NCI-H2196 (cell line): ENCODE measurements around the gene GBE1.
"Not testable (repeated sequence)": the region's sequence is repeated elsewhere in the genome, so short reads cannot be mapped to it uniquely, and the experiment has no call there.

ENCODE experiments used
- DNase-seq: peaks from one replicate; lab custom pipeline; 2025; ENCODE audit not compliant: unreplicated experiment; lab: John Stamatoyannopoulos, UW

GBE1 gene

DNA sequence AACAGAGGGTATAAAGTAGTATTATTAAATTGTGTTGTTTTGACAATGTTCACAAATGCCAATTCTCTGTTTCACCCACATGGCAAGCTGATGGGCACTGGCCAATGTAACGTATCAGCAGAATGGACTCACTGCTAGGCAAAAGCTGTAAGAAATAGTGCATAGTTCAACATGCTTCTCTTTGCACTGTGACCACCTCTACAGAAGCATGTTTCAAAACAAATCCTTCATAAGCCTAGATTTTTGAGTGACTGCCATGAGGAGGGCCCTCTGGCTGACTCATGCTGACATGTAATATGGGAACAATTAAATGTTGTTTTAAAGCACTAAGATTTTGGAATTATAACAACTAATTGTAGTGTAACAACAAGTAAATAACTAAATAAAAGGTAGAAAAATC is 3.2 kb downstream of the GBE1 start:
- no peak for DNase-seq

DNA sequence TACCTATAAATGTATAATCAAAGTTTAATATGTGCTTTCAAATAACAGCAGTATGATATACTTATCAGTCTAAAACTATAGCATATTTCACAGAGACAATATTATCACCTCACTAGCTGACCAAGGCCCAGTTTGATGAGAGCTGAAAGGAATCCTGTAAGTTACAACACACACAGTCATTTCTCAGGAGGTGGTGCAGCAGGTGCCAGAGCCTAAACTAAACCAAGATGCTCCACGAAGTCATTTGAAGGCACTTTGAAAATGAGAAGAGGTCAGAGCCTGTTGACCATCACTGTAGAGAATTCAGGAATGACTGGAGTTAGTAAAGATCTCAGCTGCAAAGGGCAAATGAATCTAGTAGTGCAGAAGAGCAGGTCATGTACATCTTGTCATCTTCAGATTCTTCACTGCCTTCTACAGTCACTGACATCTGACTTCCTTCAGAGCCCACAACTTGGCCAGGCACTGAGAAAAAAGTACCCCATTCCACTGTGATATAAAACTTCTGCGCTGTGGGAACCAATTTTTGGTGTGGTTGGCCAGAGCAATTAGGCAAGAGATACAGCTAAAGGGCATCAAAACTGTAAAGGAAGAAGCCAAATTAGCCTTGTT is 7.9 kb downstream of the GBE1 start:
- no peak for DNase-seq

DNA sequence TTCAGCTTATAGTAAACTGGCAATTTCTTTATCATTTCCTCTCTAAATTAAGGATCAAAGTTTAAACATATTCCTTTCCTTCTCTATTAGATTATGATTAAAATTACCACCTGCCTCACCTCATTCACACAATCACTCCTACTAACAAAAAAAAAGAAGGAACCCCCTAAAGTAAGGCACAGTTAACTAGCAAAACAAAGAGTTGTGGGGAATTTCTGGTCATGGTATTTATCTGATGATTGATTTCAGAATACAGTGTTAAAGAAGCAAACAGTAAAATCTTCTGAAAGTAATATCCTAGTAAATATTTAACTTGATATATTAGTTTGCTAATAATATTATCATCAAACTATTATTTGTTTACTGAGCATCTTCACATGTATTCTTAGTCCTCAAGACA is 8.8 kb downstream of the GBE1 start:
- DNase-seq = no peak

DNA sequence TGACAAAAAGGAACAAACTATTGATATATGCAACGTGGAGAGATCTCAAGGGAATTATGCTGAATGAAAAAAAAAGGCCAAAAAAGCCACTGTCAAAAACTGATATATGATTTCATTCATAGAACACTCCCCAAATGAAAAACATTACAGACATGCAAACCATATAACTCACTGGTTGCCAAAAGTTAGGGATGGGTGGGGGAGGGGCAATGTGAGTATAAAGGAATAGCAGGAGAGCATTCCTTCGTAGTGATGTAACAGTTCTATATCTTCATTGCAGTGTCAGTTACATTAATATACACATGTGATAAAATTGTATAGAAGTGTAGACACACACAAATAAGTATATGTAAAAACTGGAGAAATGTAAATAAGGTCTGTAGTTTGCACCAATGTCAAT is 12.2 kb downstream of the GBE1 start:
- no peak for DNase-seq

DNA sequence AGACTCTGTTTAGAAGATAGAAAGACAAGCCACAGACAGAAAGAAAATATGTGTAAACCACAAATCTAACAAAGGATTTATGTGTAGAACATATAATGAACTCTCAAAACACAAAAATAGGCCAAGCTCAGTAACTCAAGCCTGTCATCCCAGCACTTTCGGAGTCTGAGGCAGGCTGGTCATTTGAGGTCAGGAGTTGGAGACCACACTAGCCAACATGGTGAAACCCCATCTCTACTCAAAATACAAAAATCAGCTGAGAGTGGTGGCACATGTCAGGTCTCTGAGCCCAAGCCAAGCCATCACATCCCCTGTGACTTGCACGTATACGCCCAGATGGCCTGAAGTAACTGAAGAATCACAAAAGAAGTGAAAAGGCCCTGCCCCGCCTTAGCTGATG is 14.2 kb downstream of the GBE1 start:
- not testable (repeated sequence) for DNase-seq

DNA sequence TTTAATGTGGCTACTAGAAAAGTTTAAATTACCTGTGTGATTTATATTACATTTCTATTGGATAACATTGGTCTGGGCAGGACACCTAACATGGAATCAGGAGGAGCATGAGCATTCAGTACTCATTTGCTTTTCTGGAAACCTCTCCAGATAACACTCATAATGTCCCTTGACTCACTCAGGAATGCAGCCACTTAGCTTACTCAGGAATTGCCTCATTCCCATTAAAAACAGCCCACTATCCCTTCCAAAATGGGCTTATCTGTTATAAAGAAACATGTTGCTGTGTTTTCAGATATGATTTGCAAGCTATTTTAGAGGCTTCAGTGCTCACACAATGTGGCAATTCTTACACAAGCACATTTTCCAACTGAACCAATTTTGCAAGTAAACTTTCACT is 17.1 kb downstream of the GBE1 start:
- DNase-seq = no peak

DNA sequence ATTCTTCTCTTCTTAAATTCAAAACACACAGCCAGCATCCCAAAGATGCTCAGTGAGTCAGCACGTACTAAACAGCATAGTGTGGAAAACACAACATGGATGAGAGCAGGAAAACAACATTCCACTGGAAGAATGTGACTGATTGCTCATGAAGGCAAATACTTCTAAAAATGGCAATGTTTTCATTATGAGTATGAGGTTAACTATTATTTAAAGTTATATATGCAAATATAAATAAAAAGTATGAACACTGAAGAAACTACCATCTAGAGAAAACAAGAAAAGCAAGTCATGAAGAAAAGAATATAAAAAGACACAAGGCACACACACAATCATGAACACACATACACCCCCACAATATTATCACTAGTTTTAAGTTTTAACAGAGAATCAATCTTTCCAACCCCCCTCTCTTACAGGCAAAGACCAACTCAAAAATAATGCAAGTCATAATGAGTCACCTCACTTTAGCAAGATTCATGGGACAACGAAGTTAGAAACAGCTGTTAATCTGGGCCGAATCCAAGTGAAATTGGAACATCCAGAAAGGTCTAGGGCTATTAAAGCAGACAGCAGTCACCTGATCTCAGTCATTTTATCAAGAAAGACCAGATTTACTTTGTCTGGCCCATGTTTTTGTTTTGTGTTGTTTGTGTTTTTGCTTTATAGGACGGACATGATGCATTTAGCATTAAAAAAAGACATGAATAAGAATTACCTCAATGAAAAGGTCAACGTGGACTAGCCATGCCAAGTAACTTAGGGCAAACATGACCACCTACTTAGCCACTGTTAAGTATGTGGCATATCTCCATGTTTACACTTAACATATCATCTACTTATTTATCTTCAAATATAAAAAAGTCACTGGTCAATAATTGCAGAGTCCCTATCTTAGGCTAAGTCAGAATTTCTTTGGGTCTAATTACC is 18.1 kb downstream of the GBE1 start:
- no peak for DNase-seq

DNA sequence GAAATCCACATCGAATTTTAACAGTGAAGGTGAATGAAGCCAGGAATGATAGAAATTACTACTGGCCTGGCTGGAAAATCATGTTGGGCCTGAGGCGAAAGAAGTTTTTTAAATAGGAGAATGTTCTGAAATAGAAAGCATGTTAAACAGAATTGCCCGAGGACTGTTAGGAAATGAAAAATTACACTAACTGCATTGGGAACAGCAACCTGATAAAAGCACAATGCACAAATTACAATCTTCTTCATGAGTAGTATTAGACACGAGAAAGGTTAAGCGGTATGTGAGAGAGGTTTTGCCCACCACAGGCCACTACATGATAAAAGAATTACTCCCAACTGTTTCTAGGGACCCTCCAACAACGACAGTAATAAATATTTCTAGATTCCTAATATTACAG is 18.9 kb downstream of the GBE1 start:
- no peak for DNase-seq

DNA sequence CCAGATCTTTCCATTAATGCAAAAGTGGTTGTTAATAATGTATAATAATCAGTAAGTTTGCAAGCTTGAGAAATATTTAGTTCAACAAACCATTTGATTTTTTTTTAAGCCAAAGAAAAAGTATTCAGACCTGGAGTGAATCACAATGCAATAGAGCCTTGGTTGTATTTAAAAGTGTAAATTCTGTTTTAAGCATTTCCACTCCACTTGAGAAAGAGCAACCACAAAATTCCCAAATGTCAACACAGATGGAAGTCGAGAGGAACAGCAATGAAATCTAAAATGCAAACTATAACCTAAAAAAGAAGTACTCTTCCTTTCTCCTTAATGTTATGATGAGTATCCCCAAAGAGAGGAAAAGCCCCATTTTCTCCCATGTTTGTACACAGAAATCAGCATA is 20.2 kb downstream of the GBE1 start:
- no peak for DNase-seq

DNA sequence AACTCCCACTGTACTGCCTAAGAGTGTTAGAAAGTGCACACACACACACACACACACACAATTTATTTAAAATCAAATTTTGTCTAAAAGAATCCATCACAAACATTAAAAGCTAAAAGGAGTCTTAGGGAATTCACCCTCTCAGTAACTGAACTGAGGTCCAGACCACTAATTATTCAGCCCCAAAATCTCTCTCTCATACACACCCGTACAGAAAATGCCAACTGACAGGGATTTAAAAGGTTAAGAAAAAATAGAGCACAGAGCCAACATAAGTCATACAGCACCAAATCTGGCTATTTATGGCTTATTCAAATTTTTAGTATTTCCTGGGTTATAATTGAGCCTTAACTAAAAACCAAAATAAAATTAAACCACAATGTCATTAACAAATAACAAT is 20.7 kb downstream of the GBE1 start:
- DNase-seq = no peak

DNA sequence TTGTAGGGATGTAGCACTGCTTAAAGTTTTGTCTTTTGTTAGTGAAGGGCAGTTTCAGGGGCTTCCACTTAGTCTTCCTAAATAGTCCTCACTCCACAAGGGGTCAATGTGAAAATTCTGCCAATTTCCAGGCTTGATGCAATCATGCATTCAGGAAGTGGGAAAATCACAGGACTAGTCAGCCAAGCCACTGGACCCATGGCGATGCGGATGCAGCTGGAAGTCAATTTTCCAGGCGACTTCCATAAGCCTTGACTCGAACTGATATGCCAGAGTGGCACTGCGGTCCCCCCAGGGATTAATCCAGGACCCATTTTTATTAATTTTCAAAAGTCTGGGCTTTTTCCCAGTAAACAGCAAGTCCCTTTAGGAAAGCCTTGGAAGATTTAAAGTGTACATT is 26.1 kb downstream of the GBE1 start:
- DNase-seq = no peak

DNA sequence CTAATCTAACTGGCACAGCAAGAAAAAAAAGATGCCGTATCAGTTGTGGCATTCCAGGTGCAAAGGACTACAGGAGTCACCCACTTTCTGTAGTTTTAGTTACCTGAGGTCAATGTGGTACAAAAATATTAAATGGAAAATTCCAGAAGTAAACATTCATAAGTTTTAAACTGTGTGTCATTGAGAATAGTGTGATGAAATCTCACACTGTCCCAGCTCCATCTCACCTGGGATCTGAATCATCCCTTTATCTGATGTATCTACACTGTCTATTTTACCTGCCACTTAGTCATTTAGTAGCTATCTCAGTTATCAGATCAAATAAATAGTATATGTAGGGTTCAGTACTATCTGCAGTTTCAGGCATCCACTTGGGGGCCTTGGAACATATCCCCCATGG is 26.7 kb downstream of the GBE1 start:
- DNase-seq = no peak

DNA sequence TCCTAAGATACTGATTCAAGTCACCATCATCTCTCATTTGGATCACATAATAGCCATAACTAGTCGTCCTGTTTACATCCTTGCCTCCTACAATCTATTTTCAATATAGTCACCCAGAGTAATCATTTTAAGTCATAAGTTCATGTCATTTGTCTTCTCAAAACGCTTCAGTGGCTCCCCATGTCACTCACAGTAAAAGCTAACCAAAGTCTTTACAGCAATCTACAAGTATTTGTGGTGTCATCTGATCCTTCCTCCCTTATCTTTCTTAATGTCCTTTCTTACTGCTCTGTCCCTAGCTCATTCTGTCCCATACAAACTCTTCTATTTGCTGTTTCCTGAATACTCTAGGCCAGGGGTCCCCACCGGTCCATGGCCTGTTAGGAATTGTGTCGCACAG is 28.8 kb downstream of the GBE1 start:
- DNase-seq = no peak

DNA sequence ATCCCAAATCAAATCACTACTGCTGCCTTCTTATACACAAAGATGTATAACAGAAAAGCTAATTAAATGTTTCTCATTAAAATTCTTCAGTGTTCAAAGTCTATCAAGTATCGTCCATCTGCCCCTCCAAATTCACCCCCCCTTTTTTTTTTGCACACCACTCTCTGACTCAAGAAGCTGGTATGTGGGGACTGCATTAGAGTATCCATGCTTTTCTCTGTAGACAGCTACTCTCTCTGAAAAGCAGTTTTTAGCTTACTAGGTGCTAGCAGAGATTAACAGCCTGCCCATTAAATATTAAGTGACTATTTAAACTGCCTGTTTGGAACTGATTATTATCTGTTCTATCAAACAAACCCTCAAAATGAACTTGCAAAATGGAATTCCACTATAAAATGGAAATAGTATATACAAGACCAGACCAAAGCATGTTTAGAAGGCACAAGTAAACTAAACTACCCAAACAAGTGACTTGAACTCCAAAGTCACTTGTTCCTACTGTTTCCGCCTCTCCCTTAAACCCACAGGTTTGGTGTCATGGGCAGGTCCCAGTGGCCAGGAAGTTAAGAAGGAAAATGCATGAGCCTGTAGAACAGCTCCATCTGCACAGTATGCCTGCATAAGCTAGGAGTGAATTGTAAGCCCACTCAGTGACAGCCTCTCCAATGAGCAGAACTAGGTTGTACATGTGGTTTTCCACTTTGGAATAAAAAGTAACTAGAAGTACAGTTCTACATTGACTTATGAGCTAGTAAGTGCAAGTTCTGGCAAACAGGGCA is 32.5 kb downstream of the GBE1 start:
- no peak for DNase-seq

DNA sequence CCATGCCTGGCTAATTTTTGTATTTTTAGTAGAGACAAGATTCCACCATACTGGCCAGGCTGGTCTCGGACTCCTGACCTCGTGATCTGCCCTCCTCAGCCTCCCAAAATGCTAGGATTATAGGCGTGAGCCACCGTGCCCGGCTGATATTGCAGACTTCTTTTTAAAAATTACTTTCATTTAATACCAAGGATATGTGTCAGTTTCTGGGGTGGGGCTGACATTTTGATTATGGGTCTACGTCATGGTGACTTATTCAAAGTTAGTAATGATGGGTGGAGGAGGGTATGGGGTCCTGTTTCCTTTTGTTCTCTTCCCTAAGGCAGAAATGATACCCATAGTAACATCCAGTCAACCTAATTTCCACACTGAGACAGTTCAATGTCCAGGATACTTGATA is 34.7 kb downstream of the GBE1 start:
- DNase-seq = no peak

DNA sequence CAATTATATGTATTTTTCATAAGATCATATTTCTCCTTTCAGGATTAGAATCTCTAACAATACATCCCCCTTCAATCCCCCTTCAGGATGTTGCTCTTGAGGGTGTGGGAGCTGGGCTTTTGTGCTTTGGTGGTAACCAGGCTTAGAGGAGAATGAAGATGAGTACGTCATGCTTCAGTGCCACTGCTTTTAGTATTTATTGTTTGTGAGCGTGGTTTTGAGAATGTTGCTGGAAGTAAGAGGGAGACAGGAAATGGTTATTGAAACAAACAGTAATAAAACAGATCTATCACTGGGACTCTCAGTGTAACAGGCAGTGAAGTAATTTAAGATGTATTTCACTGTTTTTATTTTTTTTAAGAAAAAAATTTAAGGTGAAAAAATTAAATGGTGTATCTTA is 35.3 kb downstream of the GBE1 start:
- DNase-seq = no peak

DNA sequence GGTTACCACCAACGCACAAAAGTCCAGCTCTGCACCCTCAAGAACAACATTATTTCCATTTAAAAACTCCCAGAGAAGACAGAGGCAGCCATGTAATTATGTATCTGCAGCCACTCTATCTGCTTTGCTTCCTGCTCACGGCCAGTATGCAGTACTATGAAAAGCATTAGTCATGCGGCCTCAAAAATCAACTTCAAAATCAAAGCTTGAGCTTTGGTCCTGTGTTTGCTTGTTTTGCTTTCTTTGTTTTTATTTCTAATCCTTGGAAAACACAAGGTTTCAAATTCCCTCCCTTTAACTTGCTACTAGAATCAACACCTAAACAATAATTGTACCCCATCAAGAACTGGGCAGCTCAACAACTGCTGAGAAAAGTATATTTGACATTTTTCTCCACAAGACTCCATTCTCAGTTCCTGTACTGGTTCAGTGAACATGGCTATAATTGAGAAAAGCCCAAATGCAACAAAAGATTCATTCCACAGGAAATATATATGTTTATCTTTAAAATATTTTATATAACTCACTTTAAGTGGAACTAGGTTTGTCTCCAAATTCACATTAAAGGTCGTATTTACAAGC is 37.6 kb downstream of the GBE1 start:
- no peak for DNase-seq

DNA sequence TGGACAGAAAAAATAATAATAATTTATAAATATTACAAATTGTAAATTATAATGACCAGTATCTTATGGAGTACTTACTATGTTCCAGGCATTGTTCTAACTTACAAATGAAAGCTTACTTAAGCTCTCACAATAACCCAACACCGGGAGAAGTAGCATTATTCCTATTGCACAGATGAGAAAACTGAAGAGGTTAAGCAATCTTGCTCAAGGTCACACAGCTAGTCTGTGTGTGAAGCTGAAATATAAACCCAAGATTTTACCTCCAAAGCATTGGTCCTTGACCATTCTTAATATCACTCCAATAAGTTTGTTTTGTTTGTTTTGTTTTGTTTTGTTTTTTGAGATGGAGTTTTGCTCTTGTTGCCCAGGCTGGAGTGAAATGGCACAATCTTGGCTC is 43.1 kb downstream of the GBE1 start:
- no peak for DNase-seq

DNA sequence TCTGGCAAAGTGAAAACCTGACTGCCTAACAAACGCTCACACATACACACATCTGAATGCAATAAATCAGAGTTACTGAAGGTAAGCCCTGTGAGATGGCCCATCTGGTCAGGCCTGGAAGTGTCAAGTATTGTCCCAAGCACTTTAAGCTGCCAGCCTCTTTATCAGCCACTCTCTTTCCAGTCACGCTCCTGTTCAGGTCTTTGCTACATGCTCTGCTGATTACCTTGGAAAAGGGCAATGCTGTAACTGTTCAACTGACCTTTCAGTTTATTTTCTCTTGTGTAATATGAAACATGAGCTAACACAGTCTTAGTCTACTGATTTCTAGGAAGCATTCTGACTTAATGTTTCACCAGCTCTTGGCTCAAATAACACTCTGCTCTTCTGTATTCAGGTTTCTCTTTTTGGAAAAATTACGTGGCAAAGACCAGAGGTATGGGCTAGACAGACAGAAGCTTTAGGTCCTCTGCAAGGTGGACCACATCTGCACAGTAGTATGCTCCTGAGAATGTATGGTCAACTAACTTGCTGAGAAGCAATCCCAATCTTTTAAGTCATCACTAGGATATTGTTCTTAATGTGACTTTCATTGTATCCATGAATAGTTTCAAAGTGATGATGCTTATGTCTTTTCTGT is 44.5 kb downstream of the GBE1 start:
- peak; percentile 11 for DNase-seq

DNA sequence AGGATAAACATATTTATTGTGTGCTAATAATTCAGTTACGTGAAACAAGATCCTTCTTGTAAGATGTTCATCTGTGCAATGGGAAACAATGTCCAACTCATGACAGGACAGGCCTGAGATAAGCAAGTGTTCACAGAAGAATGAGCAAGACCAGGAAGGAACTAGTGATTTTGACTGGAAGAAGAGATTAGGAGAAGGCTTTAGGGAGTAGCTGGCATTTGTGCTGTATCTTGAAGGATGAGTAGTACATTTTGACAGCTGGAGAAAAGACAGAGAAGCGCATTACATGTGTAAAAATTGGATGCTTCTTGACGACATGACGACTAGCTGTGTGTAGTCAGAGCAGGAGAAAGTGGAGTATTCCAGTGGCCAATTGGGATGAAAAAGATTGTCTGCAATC is 48.4 kb downstream of the GBE1 start:
- DNase-seq = no peak

DNA sequence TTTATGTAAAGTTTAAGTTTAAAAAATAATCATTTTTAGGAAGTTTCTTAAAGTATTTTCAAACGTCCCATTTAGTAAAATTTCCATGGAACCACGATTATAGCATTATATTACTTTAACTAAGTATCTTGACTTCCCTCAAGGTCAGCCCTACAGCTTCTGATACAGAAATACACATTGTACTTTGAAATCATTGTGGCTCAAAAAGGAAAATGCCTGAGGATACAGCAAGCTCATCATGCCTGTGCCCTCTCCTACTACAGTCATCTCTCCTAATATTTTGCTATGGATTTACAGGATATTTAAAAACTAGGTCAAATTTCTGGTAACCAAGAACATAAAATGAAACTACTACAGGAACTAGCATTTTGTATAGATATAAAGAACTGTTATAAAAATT is 51.8 kb downstream of the GBE1 start:
- no peak for DNase-seq
